ENCODE measurements around the gene NR2F1-AS1. TPM values are rescaled to one million over a fixed set of nuclear protein-coding genes. Genes with fewer than 3 reads are reported as not detected.

The NR2F1-AS1 gene
- total and polyA plus RNA-seq, 4 donors: 2.0 to 4.0 (median 2.1) TPM

DNA sequence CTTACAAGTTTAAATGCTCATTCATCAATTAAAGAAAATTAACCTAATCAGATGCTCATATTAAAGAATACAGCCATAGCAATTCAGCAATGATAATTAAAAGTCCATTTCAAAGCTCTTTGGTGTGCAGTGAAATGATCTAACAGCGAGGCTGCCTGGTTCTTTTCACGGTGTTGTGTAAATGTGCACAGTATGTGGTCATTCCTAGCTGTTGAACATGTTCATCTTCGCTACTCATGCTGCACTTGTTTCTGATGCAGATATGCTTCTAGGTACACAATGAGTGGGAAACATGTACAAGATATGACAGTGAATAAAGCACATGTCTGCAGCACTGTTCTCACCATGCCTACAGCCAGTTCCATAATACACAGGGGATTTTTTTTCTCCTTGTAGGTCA, 163.5 kb downstream of the NR2F1-AS1 start:
- Histone ChIP-seq H3K36me3 (ENCODE audit: control insufficient read depth in 4 of 4, insufficient read depth in 3 of 4, low read depth in 1 of 4, low read length in 3 of 4) (no peaks in the 10 kb centered on the region), H3K9ac (ENCODE audit: low read depth in 1 of 2, low read length in 2 of 2) (no peak overlapping the region), H3K4me1 (ENCODE audit: control insufficient read depth in 4 of 4, insufficient read depth in 4 of 4, low read length in 3 of 4) (no peaks in the 10 kb centered on the region), H3K9me3 (ENCODE audit: control insufficient read depth in 4 of 4, low read length in 3 of 4) (no peaks in the 10 kb centered on the region), H3K27ac (ENCODE audit: low read depth in 1 of 2, low read length in 2 of 2) (no peak overlapping the region), H3K4me3 (ENCODE audit: low read depth in 1 of 3, low read length in 3 of 3) (no peak overlapping the region), H3K27me3 (ENCODE audit: control insufficient read depth in 4 of 4, insufficient read depth in 4 of 4, low read length in 3 of 4) (no peaks in the 10 kb centered on the region)
- DNase-seq (ENCODE audit: low spot score): no peak
- no peak for TF ChIP-seq EGR1 (IDR thresholded peaks at IDR 0.05; ENCODE audit: low read depth in 2 of 2)
- no peak for TF ChIP-seq FOXA2 (IDR thresholded peaks at IDR 0.05)
- TF ChIP-seq RXRA (IDR thresholded peaks at IDR 0.05): no peak
- TF ChIP-seq FOXA1 (IDR thresholded peaks at IDR 0.05): no peak
- no peak for TF ChIP-seq GABPA (IDR thresholded peaks at IDR 0.05 in 1 of 2, conservative IDR thresholded peaks at IDR 0.05 in 1 of 2)
- TF ChIP-seq ZBTB33 (IDR thresholded peaks at IDR 0.05): no peak
- TF ChIP-seq SP1 (IDR thresholded peaks at IDR 0.05): no peak
- TF ChIP-seq, protein P1, sequence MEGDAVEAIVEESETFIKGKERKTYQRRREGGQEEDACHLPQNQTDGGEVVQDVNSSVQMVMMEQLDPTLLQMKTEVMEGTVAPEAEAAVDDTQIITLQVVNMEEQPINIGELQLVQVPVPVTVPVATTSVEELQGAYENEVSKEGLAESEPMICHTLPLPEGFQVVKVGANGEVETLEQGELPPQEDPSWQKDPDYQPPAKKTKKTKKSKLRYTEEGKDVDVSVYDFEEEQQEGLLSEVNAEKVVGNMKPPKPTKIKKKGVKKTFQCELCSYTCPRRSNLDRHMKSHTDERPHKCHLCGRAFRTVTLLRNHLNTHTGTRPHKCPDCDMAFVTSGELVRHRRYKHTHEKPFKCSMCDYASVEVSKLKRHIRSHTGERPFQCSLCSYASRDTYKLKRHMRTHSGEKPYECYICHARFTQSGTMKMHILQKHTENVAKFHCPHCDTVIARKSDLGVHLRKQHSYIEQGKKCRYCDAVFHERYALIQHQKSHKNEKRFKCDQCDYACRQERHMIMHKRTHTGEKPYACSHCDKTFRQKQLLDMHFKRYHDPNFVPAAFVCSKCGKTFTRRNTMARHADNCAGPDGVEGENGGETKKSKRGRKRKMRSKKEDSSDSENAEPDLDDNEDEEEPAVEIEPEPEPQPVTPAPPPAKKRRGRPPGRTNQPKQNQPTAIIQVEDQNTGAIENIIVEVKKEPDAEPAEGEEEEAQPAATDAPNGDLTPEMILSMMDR (IDR thresholded peaks at IDR 0.05; ENCODE audit: low read depth, low read length, missing input control): no peak
- TF ChIP-seq YY1 (IDR thresholded peaks at IDR 0.05): no peak
- TF ChIP-seq TAF1 (conservative IDR thresholded peaks at IDR 0.05): no peak
- WGBS: 92% methylated on average over 3 of the region's 3 CpGs

DNA sequence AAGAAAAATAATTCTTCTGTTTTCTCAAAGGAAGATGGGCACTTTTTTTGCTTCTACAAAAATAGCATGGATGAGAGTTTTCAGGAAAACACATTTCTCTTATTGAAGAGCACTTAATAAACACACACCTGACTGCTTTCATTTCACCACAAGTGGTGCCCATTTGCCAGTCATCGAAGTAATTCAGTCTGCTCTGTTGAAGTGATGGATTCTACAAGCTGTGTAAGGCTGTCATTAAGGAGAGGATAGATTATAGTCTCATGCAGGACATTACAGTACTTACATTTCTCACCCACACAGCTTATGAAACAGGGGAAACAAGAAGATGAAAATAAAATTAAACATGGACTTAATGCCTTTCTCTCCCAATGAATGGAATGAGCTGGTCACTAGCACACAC, 165.2 kb downstream of the NR2F1-AS1 start:
- no peak overlapping the region for H3K27ac ChIP-seq (ENCODE audit: low read depth in 1 of 2, low read length in 2 of 2)
- TF ChIP-seq ZBTB33 (IDR thresholded peaks at IDR 0.05): no peak
- no peak for TF ChIP-seq HNF4G (IDR thresholded peaks at IDR 0.05)
- TF ChIP-seq RAD21 (IDR thresholded peaks at IDR 0.05): no peak
- TF ChIP-seq FOXA1 (IDR thresholded peaks at IDR 0.05): no peak
- no peak for TF ChIP-seq GABPA (IDR thresholded peaks at IDR 0.05 in 1 of 2, conservative IDR thresholded peaks at IDR 0.05 in 1 of 2)
- no peak for TF ChIP-seq YY1 (IDR thresholded peaks at IDR 0.05)
- TF ChIP-seq, protein P1 (IDR thresholded peaks at IDR 0.05; ENCODE audit: low read depth, low read length, missing input control): no peak
- no peak for TF ChIP-seq SP1 (IDR thresholded peaks at IDR 0.05)
- no peak for TF ChIP-seq NR2F2 (IDR thresholded peaks at IDR 0.05)
- no peak for TF ChIP-seq RXRA (IDR thresholded peaks at IDR 0.05)
- TF ChIP-seq, protein P2, sequence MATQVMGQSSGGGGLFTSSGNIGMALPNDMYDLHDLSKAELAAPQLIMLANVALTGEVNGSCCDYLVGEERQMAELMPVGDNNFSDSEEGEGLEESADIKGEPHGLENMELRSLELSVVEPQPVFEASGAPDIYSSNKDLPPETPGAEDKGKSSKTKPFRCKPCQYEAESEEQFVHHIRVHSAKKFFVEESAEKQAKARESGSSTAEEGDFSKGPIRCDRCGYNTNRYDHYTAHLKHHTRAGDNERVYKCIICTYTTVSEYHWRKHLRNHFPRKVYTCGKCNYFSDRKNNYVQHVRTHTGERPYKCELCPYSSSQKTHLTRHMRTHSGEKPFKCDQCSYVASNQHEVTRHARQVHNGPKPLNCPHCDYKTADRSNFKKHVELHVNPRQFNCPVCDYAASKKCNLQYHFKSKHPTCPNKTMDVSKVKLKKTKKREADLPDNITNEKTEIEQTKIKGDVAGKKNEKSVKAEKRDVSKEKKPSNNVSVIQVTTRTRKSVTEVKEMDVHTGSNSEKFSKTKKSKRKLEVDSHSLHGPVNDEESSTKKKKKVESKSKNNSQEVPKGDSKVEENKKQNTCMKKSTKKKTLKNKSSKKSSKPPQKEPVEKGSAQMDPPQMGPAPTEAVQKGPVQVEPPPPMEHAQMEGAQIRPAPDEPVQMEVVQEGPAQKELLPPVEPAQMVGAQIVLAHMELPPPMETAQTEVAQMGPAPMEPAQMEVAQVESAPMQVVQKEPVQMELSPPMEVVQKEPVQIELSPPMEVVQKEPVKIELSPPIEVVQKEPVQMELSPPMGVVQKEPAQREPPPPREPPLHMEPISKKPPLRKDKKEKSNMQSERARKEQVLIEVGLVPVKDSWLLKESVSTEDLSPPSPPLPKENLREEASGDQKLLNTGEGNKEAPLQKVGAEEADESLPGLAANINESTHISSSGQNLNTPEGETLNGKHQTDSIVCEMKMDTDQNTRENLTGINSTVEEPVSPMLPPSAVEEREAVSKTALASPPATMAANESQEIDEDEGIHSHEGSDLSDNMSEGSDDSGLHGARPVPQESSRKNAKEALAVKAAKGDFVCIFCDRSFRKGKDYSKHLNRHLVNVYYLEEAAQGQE (IDR thresholded peaks at IDR 0.05): no peak
- TF ChIP-seq FOXA2 (IDR thresholded peaks at IDR 0.05): no peak
- no peak for TF ChIP-seq HNF4A (conservative IDR thresholded peaks at IDR 0.05)
- TF ChIP-seq TAF1 (conservative IDR thresholded peaks at IDR 0.05): no peak
- no peak for TF ChIP-seq MAX (IDR thresholded peaks at IDR 0.05)
- no peak for TF ChIP-seq JUND (IDR thresholded peaks at IDR 0.05)
- no peak for TF ChIP-seq EGR1 (IDR thresholded peaks at IDR 0.05; ENCODE audit: low read depth in 2 of 2)
- TF ChIP-seq, protein P3, sequence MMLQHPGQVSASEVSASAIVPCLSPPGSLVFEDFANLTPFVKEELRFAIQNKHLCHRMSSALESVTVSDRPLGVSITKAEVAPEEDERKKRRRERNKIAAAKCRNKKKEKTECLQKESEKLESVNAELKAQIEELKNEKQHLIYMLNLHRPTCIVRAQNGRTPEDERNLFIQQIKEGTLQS (IDR thresholded peaks at IDR 0.05): no peak
- no peaks in the 10 kb centered on the region for H3K4me1 ChIP-seq (ENCODE audit: control insufficient read depth in 4 of 4, insufficient read depth in 4 of 4, low read length in 3 of 4)
- H3K9ac ChIP-seq (ENCODE audit: low read depth in 1 of 2, low read length in 2 of 2): no peak overlapping the region
- H3K4me3 ChIP-seq (ENCODE audit: low read depth in 1 of 3, low read length in 3 of 3): no peak overlapping the region
- no peaks in the 10 kb centered on the region for H3K9me3 ChIP-seq (ENCODE audit: control insufficient read depth in 4 of 4, low read length in 3 of 4)
- H3K27me3 ChIP-seq (ENCODE audit: control insufficient read depth in 4 of 4, insufficient read depth in 4 of 4, low read length in 3 of 4): no peaks in the 10 kb centered on the region
- no peak for DNase-seq (ENCODE audit: low spot score)
- WGBS: 84% methylated on average over 1 of the region's 1 CpG
- H3K36me3 ChIP-seq (ENCODE audit: control insufficient read depth in 4 of 4, insufficient read depth in 3 of 4, low read depth in 1 of 4, low read length in 3 of 4): no peaks in the 10 kb centered on the region
